Measurements from ENCODE around the gene CEP131. TPM values are rescaled to one million over a fixed set of nuclear protein-coding genes. Genes with fewer than 3 reads are reported as not detected.

The CEP131 gene
- total RNA-seq, 1 donor from 2014 or later, result 6.1 TPM

DNA sequence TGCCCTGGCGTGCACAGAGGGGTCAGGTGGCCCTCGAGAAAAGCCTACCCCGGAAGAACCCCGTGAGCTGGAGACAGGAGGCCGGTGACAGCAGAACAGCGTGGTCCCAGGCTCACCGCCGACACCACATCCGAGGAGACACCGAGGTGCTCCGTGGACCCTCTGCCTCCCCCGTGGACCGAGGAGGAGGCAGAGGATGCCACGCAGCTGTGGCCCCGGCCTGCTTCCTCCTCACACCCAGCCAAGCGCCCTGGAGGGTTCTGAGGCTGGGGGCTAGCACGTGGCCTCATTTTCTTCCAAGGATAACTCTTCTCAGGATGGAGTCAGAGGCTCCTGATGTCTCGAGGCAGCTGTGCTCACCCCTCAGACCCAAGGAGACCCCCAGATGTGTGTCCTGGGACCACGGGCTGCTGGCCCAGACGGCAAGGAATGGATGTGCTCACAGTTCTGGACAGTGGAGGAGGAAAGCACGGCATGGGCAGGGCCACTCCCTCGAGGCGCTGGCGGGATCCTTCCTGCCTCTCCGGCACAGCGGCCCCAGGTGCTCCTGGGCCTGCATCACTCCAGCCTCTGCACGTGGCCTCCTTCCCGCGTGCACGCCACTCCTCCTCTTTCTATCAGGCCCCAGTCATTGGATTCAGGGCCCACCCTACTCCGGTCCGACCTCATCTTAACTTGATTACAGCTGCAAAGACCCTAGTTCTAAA lies 61.9 kb downstream of the CEP131 start:
- Histone ChIP-seq H3K9me3 (no peaks in the 10 kb centered on the region), H3K4me1 (peaks cover 13% of the 10 kb centered on the region), H3K36me3 (no peaks in the 10 kb centered on the region), H3K27ac (no peak overlapping the region), H3K4me3 (no peak overlapping the region), H3K27me3 (no peaks in the 10 kb centered on the region)
- no peak for DNase-seq (ENCODE audit: extremely low spot score in 2 of 2)
- intact Hi-C loops (cut with DNase I), result no loop called here
- TF ChIP-seq, protein P1, sequence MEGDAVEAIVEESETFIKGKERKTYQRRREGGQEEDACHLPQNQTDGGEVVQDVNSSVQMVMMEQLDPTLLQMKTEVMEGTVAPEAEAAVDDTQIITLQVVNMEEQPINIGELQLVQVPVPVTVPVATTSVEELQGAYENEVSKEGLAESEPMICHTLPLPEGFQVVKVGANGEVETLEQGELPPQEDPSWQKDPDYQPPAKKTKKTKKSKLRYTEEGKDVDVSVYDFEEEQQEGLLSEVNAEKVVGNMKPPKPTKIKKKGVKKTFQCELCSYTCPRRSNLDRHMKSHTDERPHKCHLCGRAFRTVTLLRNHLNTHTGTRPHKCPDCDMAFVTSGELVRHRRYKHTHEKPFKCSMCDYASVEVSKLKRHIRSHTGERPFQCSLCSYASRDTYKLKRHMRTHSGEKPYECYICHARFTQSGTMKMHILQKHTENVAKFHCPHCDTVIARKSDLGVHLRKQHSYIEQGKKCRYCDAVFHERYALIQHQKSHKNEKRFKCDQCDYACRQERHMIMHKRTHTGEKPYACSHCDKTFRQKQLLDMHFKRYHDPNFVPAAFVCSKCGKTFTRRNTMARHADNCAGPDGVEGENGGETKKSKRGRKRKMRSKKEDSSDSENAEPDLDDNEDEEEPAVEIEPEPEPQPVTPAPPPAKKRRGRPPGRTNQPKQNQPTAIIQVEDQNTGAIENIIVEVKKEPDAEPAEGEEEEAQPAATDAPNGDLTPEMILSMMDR (IDR thresholded peaks at IDR 0.05), result no peak
- TF ChIP-seq POLR2A (IDR thresholded peaks at IDR 0.05) (no peak), POLR2AphosphoS5 (IDR thresholded peaks at IDR 0.05; ENCODE audit: insufficient read depth in 1 of 2, low read depth in 1 of 2) (no peak)

DNA sequence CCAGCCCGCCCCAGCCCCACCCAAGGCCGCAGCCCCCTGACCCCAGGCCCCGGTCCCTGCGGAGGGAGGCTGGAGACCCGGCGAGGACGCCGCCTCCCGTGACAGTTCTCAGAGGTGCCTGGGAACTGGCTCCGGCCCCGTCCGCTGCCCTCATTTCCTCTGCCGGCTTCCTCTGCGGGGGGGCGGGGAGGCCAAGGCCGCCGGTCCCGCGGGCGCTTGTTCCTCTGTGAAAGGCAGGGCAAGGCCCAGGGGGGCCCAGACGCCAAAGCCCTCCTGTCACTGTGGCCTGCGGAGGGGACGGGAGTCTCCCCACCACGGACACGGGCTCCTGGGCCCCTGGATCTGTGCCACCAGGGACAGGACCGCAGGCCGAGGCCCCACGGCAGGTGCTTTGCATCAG lies 62.5 kb downstream of the CEP131 start:
- Histone ChIP-seq H3K27ac (no peak overlapping the region), H3K27me3 (no peaks in the 10 kb centered on the region)
- no peak for DNase-seq (ENCODE audit: extremely low spot score in 2 of 2)

DNA sequence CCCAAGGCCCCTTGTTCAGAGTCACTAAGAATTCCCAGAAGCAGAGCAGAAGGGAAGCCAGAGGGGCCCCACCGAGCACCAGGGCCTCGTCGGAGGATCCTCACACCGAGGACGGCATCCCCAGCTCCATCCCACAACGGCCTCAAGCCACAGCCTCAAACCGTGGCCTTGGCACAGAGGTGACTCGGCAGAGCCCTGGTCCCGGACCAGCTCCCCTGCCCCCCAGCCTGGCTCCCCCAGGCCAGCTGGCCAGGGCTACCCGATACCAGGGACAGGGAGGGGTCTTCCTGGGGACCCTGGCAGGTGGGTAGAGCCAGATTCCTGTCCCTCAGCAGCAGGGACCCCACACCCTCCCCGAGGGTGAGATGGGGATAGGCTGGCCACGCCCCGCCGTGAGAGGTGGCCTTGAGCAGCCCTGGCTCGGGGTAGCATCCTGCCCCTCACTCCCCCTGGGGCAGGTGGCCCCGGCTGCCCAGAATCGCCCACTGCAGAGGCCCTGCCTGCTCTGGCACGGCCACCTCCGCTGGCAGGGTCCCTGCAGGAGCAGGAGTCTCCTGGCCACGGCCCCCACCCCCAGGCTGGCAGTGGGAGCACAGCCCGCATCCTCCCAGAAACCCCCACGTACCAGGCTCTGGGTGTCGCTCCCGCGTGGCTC lies 63.0 kb downstream of the CEP131 start:
- Histone ChIP-seq H3K36me3 (no peaks in the 10 kb centered on the region), H3K9me3 (no peaks in the 10 kb centered on the region), H3K27ac (no peak overlapping the region), H3K4me1 (peaks cover 7% of the 10 kb centered on the region), H3K27me3 (no peaks in the 10 kb centered on the region), H3K4me3 (peak overlapping the region; percentile 3 to 21)
- intact Hi-C loops (cut with DNase I), result no loop called here
- no peak for DNase-seq (ENCODE audit: extremely low spot score in 2 of 2)
- TF ChIP-seq, protein P1 (IDR thresholded peaks at IDR 0.05), result no peak
- TF ChIP-seq POLR2AphosphoS5 (IDR thresholded peaks at IDR 0.05; ENCODE audit: insufficient read depth in 1 of 2, low read depth in 1 of 2) (no peak), POLR2A (IDR thresholded peaks at IDR 0.05) (no peak)

More for the DNA sequence above, 62.5 kb downstream of the CEP131 start:
- H3K4me3 ChIP-seq, result peak overlapping the region; percentile 3 to 21
- intact Hi-C loops (cut with DNase I), result no loop called here
- H3K36me3 ChIP-seq, result no peaks in the 10 kb centered on the region
- H3K4me1 ChIP-seq, result peaks cover 9% of the 10 kb centered on the region
- H3K9me3 ChIP-seq, result no peaks in the 10 kb centered on the region
- TF ChIP-seq POLR2AphosphoS5 (IDR thresholded peaks at IDR 0.05; ENCODE audit: insufficient read depth in 1 of 2, low read depth in 1 of 2) (no peak), POLR2A (IDR thresholded peaks at IDR 0.05) (no peak)
- TF ChIP-seq, protein P1 (IDR thresholded peaks at IDR 0.05), result no peak

DNA sequence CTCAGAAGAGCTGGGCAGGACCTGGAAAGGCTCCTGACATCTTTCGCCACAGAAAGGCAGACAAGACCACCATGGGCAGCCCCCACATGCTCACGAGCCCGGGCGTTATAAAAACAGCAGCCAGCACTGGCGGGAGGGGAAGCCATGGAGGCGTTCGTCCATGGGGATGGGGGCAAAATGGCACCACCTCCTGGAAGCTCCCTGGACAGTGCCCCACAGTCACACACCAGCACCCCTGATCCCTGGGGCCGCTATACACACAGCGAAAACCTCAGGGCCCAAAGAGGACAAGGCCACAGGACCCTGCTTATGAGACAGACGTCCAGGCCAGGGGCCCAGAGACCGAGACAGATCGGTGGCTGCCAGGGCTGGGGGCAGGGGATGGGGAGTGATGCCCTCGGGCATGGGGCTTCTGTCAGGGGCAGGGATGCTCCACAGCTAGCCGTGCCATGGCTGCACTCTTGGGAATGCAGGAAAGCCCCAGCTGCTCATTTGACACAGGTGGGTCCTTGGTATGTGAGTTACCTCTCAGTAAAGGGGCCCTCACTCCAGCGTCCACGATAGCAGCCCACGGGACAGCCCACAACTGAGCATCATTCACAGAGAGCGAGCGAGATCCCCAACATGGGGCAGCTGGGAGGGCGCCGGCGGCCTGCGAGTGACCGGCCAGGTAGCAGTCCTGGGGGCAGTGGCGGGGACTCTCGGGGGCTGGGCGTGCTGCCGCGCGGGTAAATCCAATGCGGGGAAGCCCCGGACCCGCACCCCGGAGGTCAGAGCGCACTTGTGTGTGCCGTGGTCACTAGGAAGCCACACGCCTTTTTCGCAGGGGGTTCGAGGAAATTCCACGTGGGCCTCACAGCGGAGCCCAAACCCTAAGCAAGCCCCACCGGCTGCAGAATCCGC lies 63.8 kb downstream of the CEP131 start:
- H3K27ac ChIP-seq, result no peak overlapping the region
- TF ChIP-seq, protein P1 (IDR thresholded peaks at IDR 0.05), result no peak
- no peak for TF ChIP-seq POLR2AphosphoS5 (IDR thresholded peaks at IDR 0.05; ENCODE audit: insufficient read depth in 1 of 2, low read depth in 1 of 2)
- TF ChIP-seq POLR2A (IDR thresholded peaks at IDR 0.05), result no peak
- H3K4me3 ChIP-seq, result no peak overlapping the region
- no peaks in the 10 kb centered on the region for H3K36me3 ChIP-seq
- no peak for DNase-seq (ENCODE audit: extremely low spot score in 2 of 2)
- intact Hi-C loops (cut with DNase I), result no loop called here
- no peaks in the 10 kb centered on the region for H3K9me3 ChIP-seq
- peaks cover 7% of the 10 kb centered on the region for H3K4me1 ChIP-seq
- H3K27me3 ChIP-seq, result no peaks in the 10 kb centered on the region

All from vagina (tissue), 2 donors.